H9 (cell line): Measurements from ENCODE around the gene GRK3. TPM values are rescaled to one million over a fixed set of nuclear protein-coding genes. Genes with fewer than 3 reads are reported as not detected.

Source experiments
- DNase-seq: peaks from one replicate; pipeline ENCODE4 v3.0.0-alpha.2; 2017
- H2AFZ ChIP-seq: one replicate; pipeline ENCODE4 v1.6.1; 2013; ENCODE audit warnings: mild to moderate bottlenecking, low read length, control low read depth, moderate library complexity
- H2AK5ac ChIP-seq: 2 replicates; pipeline ENCODE4 v1.6.1; 2013; ENCODE audit warnings: low read length, control low read depth, mixed read lengths; ENCODE audit not compliant: insufficient read length
- H2BK120ac ChIP-seq: one replicate; pipeline ENCODE4 v1.6.1; 2013; ENCODE audit warnings: low read depth, mild to moderate bottlenecking, low read length, control low read depth, inconsistent platforms; ENCODE audit not compliant: poor library complexity, severe bottlenecking
- H2BK12ac ChIP-seq: 2 replicates; pipeline ENCODE4 v1.6.1; 2013; ENCODE audit warnings: low read length, control low read depth, mixed read lengths, low read depth; ENCODE audit not compliant: insufficient read length
- H2BK15ac ChIP-seq: 2 replicates; pipeline ENCODE4 v1.6.1; 2013; ENCODE audit warnings: low read depth, low read length, control low read depth
- H2BK20ac ChIP-seq: one replicate; pipeline ENCODE4 v1.6.1; 2013; ENCODE audit warnings: low read depth, mild to moderate bottlenecking, low read length, control low read depth, inconsistent platforms; ENCODE audit not compliant: poor library complexity, severe bottlenecking
- H2BK5ac ChIP-seq: 2 replicates; pipeline ENCODE4 v1.6.1; 2013; ENCODE audit warnings: low read length, control low read depth, mixed read lengths; ENCODE audit not compliant: insufficient read length
- H3K14ac ChIP-seq: 2 replicates; pipeline ENCODE4 v1.6.1; 2013; ENCODE audit warnings: low read length, control low read depth; ENCODE audit not compliant: insufficient read depth
- H3K18ac ChIP-seq: 2 replicates; pipeline ENCODE4 v1.6.1; 2013; ENCODE audit warnings: low read depth, mild to moderate bottlenecking, mixed read lengths, low read length, control low read depth; ENCODE audit not compliant: insufficient read length
- H3K23ac ChIP-seq: 2 replicates; pipeline ENCODE4 v1.6.1; 2013; ENCODE audit warnings: low read length, control low read depth, mixed read lengths, low read depth; ENCODE audit not compliant: insufficient read length
- H3K23me2 ChIP-seq: 2 replicates; pipeline ENCODE4 v1.6.1; 2013; ENCODE audit warnings: low read depth, mild to moderate bottlenecking, mixed read lengths, low read length, control low read depth; ENCODE audit not compliant: insufficient read length, poor library complexity, severe bottlenecking
- H3K27ac ChIP-seq: 2 replicates; pipeline ENCODE4 v1.5.1; 2013; ENCODE audit warnings: low read length, control low read depth, mixed read lengths, low read depth; ENCODE audit not compliant: insufficient read length
- H3K27me3 ChIP-seq: 2 replicates; pipeline ENCODE4 v1.6.1; 2013; ENCODE audit warnings: low read length, control low read depth, inconsistent platforms; ENCODE audit not compliant: insufficient read depth
- H3K4ac ChIP-seq: 2 replicates; pipeline ENCODE4 v1.6.1; 2013; ENCODE audit warnings: low read depth, mild to moderate bottlenecking, control low read depth, inconsistent platforms, low read length, moderate library complexity
- H3K4me1 ChIP-seq: 2 replicates; pipeline ENCODE4 v1.6.1; 2013; ENCODE audit warnings: low read length, control low read depth, inconsistent platforms; ENCODE audit not compliant: insufficient read depth
- H3K4me2 ChIP-seq: 2 replicates; pipeline ENCODE4 v1.6.1; 2013; ENCODE audit warnings: low read length, control low read depth, mixed read lengths; ENCODE audit not compliant: insufficient read length, insufficient read depth
- H3K56ac ChIP-seq: 2 replicates; pipeline ENCODE4 v1.6.1; 2013; ENCODE audit warnings: low read depth, mild to moderate bottlenecking, mixed read lengths, low read length, control low read depth; ENCODE audit not compliant: insufficient read length
- H3K79me1 ChIP-seq: 2 replicates; pipeline ENCODE4 v1.6.1; 2013; ENCODE audit warnings: low read depth, mild to moderate bottlenecking, moderate library complexity, low read length, control low read depth, inconsistent platforms; ENCODE audit not compliant: insufficient read depth, poor library complexity, severe bottlenecking
- H3K79me2 ChIP-seq: 2 replicates; pipeline ENCODE4 v1.6.1; 2013; ENCODE audit warnings: low read length, control low read depth, inconsistent platforms; ENCODE audit not compliant: insufficient read depth
- H3K9ac ChIP-seq: 2 replicates; pipeline ENCODE4 v1.6.1; 2013; ENCODE audit warnings: low read length, control low read depth, mixed read lengths; ENCODE audit not compliant: insufficient read length; ENCODE audit errors: extremely low read depth
- H3K9me3 ChIP-seq: one replicate; pipeline ENCODE4 v1.6.1; 2013; ENCODE audit warnings: low read depth, low read length, inconsistent platforms; ENCODE audit not compliant: control insufficient read depth
- H3T11ph ChIP-seq: one replicate; pipeline ENCODE4 v1.6.1; 2013; ENCODE audit warnings: mild to moderate bottlenecking, low read length, control low read depth, inconsistent platforms
- H4K20me1 ChIP-seq: one replicate; pipeline ENCODE4 v1.6.1; 2013; ENCODE audit not compliant: control insufficient read depth, insufficient read length, insufficient read depth
- H4K5ac ChIP-seq: 2 replicates; pipeline ENCODE4 v1.6.1; 2013; ENCODE audit warnings: low read depth, mild to moderate bottlenecking, mixed read lengths, low read length, control low read depth; ENCODE audit not compliant: insufficient read length
- H4K8ac ChIP-seq: replicated peaks from 2 replicates; pipeline ENCODE4 v1.6.1; 2013; ENCODE audit warnings: low read length, control low read depth, mixed read lengths, low read depth; ENCODE audit not compliant: insufficient read length
- H4K91ac ChIP-seq: 2 replicates; pipeline ENCODE4 v1.6.1; 2013; ENCODE audit warnings: low read depth, mild to moderate bottlenecking, moderate library complexity, mixed read lengths, low read length, control low read depth; ENCODE audit not compliant: insufficient read length
- H3K27ac Mint-ChIP-seq, 3 experiments: 2 replicates in 2 of 3; 3 replicates in 1 of 3; pipeline ENCODE4 v1.8.0; 2020 to 2021; ENCODE audit warnings: mixed read lengths in 3 of 3, mild to moderate bottlenecking in 1 of 3, moderate library complexity in 1 of 3
- H3K27me3 Mint-ChIP-seq: 2 replicates; pipeline ENCODE4 v1.8.0; 2021; ENCODE audit warnings: low read depth, mild to moderate bottlenecking, moderate library complexity, mixed read lengths
- H3K36me3 Mint-ChIP-seq, 3 experiments: 2 replicates in 2 of 3; 3 replicates in 1 of 3; pipeline ENCODE4 v1.8.0; 2020 to 2021; ENCODE audit warnings: low read depth in 3 of 3, mixed read lengths in 3 of 3; ENCODE audit not compliant: insufficient read depth in 1 of 3
- H3K4me1 Mint-ChIP-seq, 2 experiments: 2 replicates each; pipeline ENCODE4 v1.8.0; 2020; ENCODE audit warnings: mixed read lengths in 2 of 2
- H3K4me3 Mint-ChIP-seq, 2 experiments: 2 replicates in 1 of 2; 3 replicates in 1 of 2; pipeline ENCODE4 v1.8.0; 2020 to 2021; ENCODE audit warnings: mild to moderate bottlenecking in 2 of 2, mixed read lengths in 2 of 2, moderate library complexity in 1 of 2
- H3K9me3 Mint-ChIP-seq, 2 experiments: 2 replicates in 1 of 2; 3 replicates in 1 of 2; pipeline ENCODE4 v1.8.0; 2020; ENCODE audit warnings: mild to moderate bottlenecking in 2 of 2, mixed read lengths in 2 of 2, moderate library complexity in 1 of 2
- WGBS: extraction: QIAGEN DNeasy Blood & Tissue Kit; methylation state at CpG from one replicate; pipeline ENCODE4 v1.1.7; 2013; ENCODE audit warnings: missing lambda C conversion rate, low lambda C conversion rate, mixed read lengths; ENCODE audit not compliant: insufficient read length; ENCODE audit errors: extremely low coverage; 5-methylcytosine and 5-hydroxymethylcytosine counted together
- total RNA-seq: library from RNA; stranded (reverse); gene quantifications from 2 replicates; pipeline ENCODE4 v1.2.1, GENCODE V29; 2021
- TF ChIP-seq, protein P1 (sequence below): fragments of 200-600 bp; sonication (generic); conservative IDR thresholded peaks from 3 replicates; pipeline ENCODE4 v1.8.0; 2021; ENCODE audit warnings: antibody characterized with exemption, mild to moderate bottlenecking

Gene GRK3
- total RNA-seq, 1 experiment from 2014 or later: 23.9 TPM

DNA sequence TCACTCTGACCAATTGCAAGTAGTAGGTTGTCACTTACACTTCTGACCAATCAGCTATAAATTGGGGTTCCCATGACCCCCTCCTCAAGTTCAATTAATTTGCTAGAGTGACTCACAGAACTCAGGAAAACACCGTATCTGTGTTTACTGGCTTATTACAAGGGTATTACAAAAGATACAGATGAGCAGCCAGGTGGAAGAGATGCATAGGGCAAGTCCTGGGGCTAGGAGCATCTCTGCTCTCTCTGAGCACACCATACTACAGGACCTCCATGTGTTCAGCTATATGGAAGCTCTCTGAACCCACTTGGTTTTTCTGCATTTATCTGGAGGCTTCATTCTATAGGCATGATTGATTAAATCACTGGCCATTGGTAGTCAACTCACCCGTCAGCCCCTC lies 11.3 kb upstream of the GRK3 start:
- Histone ChIP-seq H2BK15ac (no peak overlapping the region), H4K91ac (no peak overlapping the region), H3K9ac (no peak overlapping the region), H2BK12ac (no peak overlapping the region), H2AK5ac (no peak overlapping the region), H4K20me1 (no peaks in the 10 kb centered on the region), H3K56ac (no peak overlapping the region), H3K4me1 (peaks cover 4% of the 10 kb centered on the region; the same call in 1 of the 2 replicates), H2BK120ac (no peak overlapping the region), H3K4ac (no peak overlapping the region), H3K14ac (no peak overlapping the region), H3K4me2 (no peak overlapping the region), H2AFZ (no peak overlapping the region), H3K18ac (no peak overlapping the region), H3K79me2 (no peaks in the 10 kb centered on the region), H3K27ac (no peak overlapping the region), H3K9me3 (no peaks in the 10 kb centered on the region), H4K5ac (no peak overlapping the region), H4K8ac (no peak overlapping the region), H3K23ac (no peak overlapping the region), H3K23me2 (no peaks in the 10 kb centered on the region), H2BK20ac (no peak overlapping the region), H3K79me1 (no peaks in the 10 kb centered on the region), H2BK5ac (no peak overlapping the region), H3T11ph (no peak overlapping the region), H3K27me3 (no peaks in the 10 kb centered on the region)
- Mint-ChIP-seq H3K9me3 (no peaks in the 10 kb centered on the region), H3K4me1 (peaks cover 8 to 20% of the 10 kb centered on the region in 2 experiments), H3K4me3 (no peak overlapping the region), H3K36me3 (no peaks in the 10 kb centered on the region), H3K27me3 (no peaks in the 10 kb centered on the region; the same call in 1 of the 2 replicates), H3K27ac (no peak overlapping the region)
- no CpG with 5 or more reads among the region's 2 CpGs for WGBS
- TF ChIP-seq, protein P1, sequence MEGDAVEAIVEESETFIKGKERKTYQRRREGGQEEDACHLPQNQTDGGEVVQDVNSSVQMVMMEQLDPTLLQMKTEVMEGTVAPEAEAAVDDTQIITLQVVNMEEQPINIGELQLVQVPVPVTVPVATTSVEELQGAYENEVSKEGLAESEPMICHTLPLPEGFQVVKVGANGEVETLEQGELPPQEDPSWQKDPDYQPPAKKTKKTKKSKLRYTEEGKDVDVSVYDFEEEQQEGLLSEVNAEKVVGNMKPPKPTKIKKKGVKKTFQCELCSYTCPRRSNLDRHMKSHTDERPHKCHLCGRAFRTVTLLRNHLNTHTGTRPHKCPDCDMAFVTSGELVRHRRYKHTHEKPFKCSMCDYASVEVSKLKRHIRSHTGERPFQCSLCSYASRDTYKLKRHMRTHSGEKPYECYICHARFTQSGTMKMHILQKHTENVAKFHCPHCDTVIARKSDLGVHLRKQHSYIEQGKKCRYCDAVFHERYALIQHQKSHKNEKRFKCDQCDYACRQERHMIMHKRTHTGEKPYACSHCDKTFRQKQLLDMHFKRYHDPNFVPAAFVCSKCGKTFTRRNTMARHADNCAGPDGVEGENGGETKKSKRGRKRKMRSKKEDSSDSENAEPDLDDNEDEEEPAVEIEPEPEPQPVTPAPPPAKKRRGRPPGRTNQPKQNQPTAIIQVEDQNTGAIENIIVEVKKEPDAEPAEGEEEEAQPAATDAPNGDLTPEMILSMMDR: no peak
- no peak for DNase-seq
